Heart right ventricle (tissue), 16 donors: Measurements from ENCODE around the gene CNR2. TPM values are rescaled to one million over a fixed set of nuclear protein-coding genes. Genes with fewer than 3 reads are reported as not detected.
A peak's percentile ranks its signal among the peaks of the same experiment; 100 is the strongest.

Experiments used
- ATAC-seq, 8 donors: fragments of 200-7000 bp; cut with Tn5 transposase; one replicate each; pipeline ENCODE4 v1.9.1; 2020; ENCODE audit warnings: mild to moderate bottlenecking in 8 of 8, moderate library complexity in 8 of 8, moderate number of reproducible peaks in 1 of 8
- DNase-seq, 2 donors: peaks; one replicate each; pipeline ENCODE4 v3.0.0-alpha.2; 2020
- H3K27ac ChIP-seq, 10 donors: fragments of 200-600 bp; sonication (generic) in 2 of 10; one replicate each; pipeline versions ENCODE4 v1.5.0 to v1.8.0; 2020 to 2022; ENCODE audit warnings: mild to moderate bottlenecking in 3 of 10
- H3K27me3 ChIP-seq, 7 donors: fragments of 200-600 bp; one replicate each; pipeline ENCODE4 v1.8.0; 2021 to 2022; ENCODE audit warnings: mild to moderate bottlenecking in 2 of 7
- H3K36me3 ChIP-seq, 9 donors: fragments of 200-600 bp; sonication (generic) in 1 of 9; one replicate each; pipeline versions ENCODE4 v1.5.0 to v1.8.0; 2020 to 2022; ENCODE audit warnings: mild to moderate bottlenecking in 2 of 9
- H3K4me1 ChIP-seq, 9 donors: fragments of 200-600 bp; sonication (generic) in 1 of 9; one replicate each; pipeline versions ENCODE4 v1.5.0 to v1.8.0; 2020 to 2022; ENCODE audit warnings: mild to moderate bottlenecking in 4 of 9
- H3K4me3 ChIP-seq, 10 donors: fragments of 200-600 bp; sonication (generic) in 2 of 10; one replicate each; pipeline versions ENCODE4 v1.5.0 to v1.8.0; 2020 to 2022; ENCODE audit warnings: mild to moderate bottlenecking in 7 of 10, moderate library complexity in 2 of 10
- H3K9me3 ChIP-seq, 11 donors: fragments of 200-600 bp in 10 of 11; sonication (generic) in 2 of 11; one replicate each; pipeline versions ENCODE4 v1.5.0 to v1.8.0; 2013 to 2022; ENCODE audit warnings: mild to moderate bottlenecking in 2 of 11, control low read depth in 1 of 11, moderate library complexity in 1 of 11
- WGBS, 2 donors: extraction: QIAGEN DNeasy Blood & Tissue Kit; methylation state at CpG; one replicate each; pipeline ENCODE4 v1.1.7; 2013; ENCODE audit warnings: inconsistent platforms in 1 of 2; 5-methylcytosine and 5-hydroxymethylcytosine counted together
- intact Hi-C, 10 donors: fragments of 100-400 bp; cut with DNase I; formaldehyde crosslinking; loops; one replicate each; pipeline versions ENCODE4 v1.11.1 to v1.14.2; 2022
- polyA plus RNA-seq, 2 donors: library from polyadenylated mRNA; stranded (reverse); fragments of 200-250 nt; gene quantifications; one replicate each; pipeline ENCODE4 v1.2.3, GENCODE V29; 2013
- total RNA-seq, 10 donors: library from RNA; stranded (reverse); fragmentation: NEBNext Ultra II Directional in 3 of 10; extraction: Animal tissue kit (Norgen Biotek cat#: 25700) in 3 of 10; gene quantifications; one replicate each; pipeline versions ENCODE4 v1.2.1 to v1.2.4, GENCODE V29; 2021 to 2023
- TF ChIP-seq, protein P1 (sequence below), 9 donors: fragments of 200-600 bp; sonication (generic) in 2 of 9; IDR thresholded peaks; one replicate each; pipeline versions ENCODE4 v1.5.0 to v1.8.0; 2021 to 2022; ENCODE audit warnings: antibody characterized with exemption in 9 of 9, mild to moderate bottlenecking in 5 of 9, moderate library complexity in 1 of 9
- donor health status: Arrhythmogenic right ventricular cardiomyopathy.
- donor health status: ischemic (EF 13 %, LVEDD 7.1; RV severe dilation, severe dysfunction).
- donor health status: healthy with polysubstance abuse.
- donor health status: DM: no; HTN: yes; CAD: no.
- donor health status: DM: no; HTN: no; CAD: no.
- donor health status: ischemic (EF 25% LVEDD 6.9; RV normal size, moderate dysfunction).
- donor health status: ischemic (EF 25% LVEDD 5.7; RV mildly dilated, moderate dysfunction).
- donor health status: healthy.
- donor health status: DM: yes; HTN: yes; CAD: no.
- donor health status: Ischemic cardiomyopathy.
- donor health status: ischemic (EF 35%, LVEDD 5.7; RV mildly dilated, moderate dysfunction).
- donor health status: nonischemic (EF 11% LVEDD 7.7; RV severe dilation, severe dysfunction).
- donor health status: DM: yes; HTN: yes; CAD: no.
- donor health status: PGD.
- donor health status: ischemic (EF 29% LVEDD 5.4; RV normal size, mild dysfunction).
- donor health status: nonischemic (EF 23%, LVEDD 6.1; RV moderate dilation, normal function).

Gene CNR2
- total and polyA plus RNA-seq, 12 donors = 0.01 to 0.19 TPM; not detected in 10

DNA sequence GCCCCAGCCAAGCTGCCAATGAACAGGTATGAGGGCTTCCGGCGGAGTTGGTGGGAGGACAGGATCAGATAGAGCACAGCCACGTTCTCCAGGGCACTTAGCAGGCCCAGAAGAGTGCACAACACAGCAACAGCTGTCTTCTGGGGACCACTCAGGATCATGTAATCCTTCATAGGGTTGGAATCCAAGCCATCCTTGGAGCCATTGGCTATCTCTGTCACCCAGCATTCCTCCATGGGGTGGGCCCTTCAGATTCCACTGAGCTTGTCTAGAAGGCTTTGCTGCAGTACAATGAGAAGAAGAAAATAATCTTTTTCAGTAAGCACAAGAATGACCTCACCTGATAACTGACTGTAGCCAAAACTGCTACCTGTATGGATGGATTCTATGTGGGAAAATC, 37.8 kb downstream of the CNR2 start:
- Histone ChIP-seq H3K36me3 (no peaks in the 10 kb centered on the region), H3K27ac (no peak overlapping the region), H3K4me3 (no peak overlapping the region), H3K9me3 (peaks cover 0 to 33% (median 18%) of the 10 kb centered on the region in 11 donors), H3K27me3 (no peaks in the 10 kb centered on the region), H3K4me1 (no peaks in the 10 kb centered on the region)
- no peak for ATAC-seq
- intact Hi-C loops = no loop called here
- WGBS, 2 donors = 72 to 78% methylated on average over 3 of the region's 3 CpGs
- no peak for DNase-seq
- TF ChIP-seq, protein P1, sequence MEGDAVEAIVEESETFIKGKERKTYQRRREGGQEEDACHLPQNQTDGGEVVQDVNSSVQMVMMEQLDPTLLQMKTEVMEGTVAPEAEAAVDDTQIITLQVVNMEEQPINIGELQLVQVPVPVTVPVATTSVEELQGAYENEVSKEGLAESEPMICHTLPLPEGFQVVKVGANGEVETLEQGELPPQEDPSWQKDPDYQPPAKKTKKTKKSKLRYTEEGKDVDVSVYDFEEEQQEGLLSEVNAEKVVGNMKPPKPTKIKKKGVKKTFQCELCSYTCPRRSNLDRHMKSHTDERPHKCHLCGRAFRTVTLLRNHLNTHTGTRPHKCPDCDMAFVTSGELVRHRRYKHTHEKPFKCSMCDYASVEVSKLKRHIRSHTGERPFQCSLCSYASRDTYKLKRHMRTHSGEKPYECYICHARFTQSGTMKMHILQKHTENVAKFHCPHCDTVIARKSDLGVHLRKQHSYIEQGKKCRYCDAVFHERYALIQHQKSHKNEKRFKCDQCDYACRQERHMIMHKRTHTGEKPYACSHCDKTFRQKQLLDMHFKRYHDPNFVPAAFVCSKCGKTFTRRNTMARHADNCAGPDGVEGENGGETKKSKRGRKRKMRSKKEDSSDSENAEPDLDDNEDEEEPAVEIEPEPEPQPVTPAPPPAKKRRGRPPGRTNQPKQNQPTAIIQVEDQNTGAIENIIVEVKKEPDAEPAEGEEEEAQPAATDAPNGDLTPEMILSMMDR (IDR thresholded peaks at IDR 0.05) = no peak

DNA sequence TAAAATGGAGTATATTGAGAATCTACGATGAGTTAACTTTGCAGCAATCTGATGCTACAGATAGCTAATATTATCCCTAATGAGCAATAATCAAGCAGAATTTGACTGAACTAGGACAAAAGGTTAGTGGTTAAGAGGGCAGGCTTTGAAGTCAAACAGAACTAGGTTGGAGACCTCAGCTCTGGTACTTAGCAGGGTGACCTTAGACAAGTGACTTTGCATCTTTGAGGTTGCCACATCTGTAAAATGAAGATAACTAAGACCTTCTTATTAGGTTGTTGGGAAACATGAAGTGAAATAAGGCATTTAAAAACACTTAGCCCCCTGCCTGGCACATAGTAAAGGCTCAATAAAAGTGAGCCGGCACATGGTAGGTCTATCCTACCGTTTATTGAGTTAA, 40.7 kb downstream of the CNR2 start:
- WGBS, 2 donors = 90 to 93% methylated on average over 3 of the region's 3 CpGs
- Histone ChIP-seq H3K9me3 (peaks cover 0 to 7% (median 0%) of the 10 kb centered on the region in 11 donors), H3K4me3 (no peak overlapping the region), H3K27ac (no peak overlapping the region), H3K4me1 (peaks cover 2 to 18% (median 5%) of the 10 kb centered on the region in 9 donors), H3K36me3 (no peaks in the 10 kb centered on the region), H3K27me3 (no peaks in the 10 kb centered on the region)
- TF ChIP-seq, protein P1 (IDR thresholded peaks at IDR 0.05) = no peak
- ATAC-seq (no peak), DNase-seq (no peak)
- intact Hi-C loops = no loop called here

DNA sequence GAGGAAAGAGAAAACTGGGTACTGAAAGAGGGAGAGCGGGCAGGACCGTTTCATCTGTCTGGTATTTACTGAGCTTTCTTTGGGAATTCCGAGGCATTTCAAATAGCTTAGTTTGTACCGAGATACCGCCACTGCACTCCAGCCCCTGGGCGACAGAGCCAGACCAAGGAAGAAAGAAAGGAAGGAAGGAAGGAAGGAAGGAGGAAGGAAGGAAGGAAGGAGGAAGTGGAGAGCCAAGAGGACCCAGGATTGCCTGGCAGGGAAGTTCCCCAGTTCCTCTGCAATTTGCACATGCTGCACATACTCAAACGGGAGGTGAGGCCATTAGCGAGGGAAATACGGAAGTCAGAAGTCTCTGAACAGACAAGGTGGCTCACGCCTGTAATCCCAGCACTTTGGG, 44.1 kb downstream of the CNR2 start:
- Histone ChIP-seq H3K27me3 (no peaks in the 10 kb centered on the region), H3K27ac (peak overlapping the region in 7 of 10 donors; percentile 71 to 86 (median 78)), H3K4me3 (peak overlapping the region in 9 of 10 donors; percentile 49 to 95 (median 87)), H3K9me3 (no peaks in the 10 kb centered on the region), H3K4me1 (peaks cover 5 to 45% (median 19%) of the 10 kb centered on the region in 9 donors), H3K36me3 (peaks cover 0 to 14% (median 0%) of the 10 kb centered on the region in 9 donors)
- DNase-seq = no peak
- WGBS, 2 donors = 48 to 50% methylated on average over 10 of the region's 10 CpGs
- no peak for ATAC-seq
- TF ChIP-seq, protein P1 (IDR thresholded peaks at IDR 0.05) = no peak
- intact Hi-C loops = loop anchor here (2.0 to 10.0 kb wide), 12 partner anchors 42 to 158 kb away; partner anchors contain the start of genes PITHD1 (in 4 of the 10), CNR2 (in 1 of the 10), GALE (in 1 of the 10) and HMGCL (in 1 of the 10)

DNA sequence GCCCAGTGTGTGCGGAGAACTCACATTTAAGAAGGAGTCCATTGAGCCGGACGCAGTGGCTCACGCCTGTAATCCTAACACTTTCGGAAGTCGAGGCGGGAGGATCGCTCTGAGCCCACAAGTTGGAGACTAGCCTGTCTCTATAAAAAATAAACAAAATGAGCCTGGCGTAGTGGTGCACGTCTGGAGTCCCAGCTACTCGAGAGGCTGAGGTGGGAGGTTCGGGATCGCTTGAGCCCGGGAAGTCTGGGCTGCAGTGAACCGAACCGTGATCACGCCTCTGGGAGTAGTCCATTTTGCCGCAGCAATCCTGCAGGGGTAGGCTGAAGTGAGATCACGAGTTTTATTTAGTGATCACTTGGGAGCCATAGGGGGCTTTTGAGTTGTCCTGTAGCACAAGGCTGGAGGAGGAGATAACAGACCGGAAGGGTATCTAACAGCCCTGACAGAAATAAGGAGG, 44.6 kb downstream of the CNR2 start:
- intact Hi-C loops = loop anchor here (1.0 to 10.0 kb wide), 13 partner anchors 41 to 159 kb away; partner anchors contain the start of genes PITHD1 (in 4 of the 10), CNR2 (in 1 of the 10), GALE (in 1 of the 10) and HMGCL (in 1 of the 10)
- 12 to 18% methylated on average over 20 of the region's 20 CpGs for WGBS, 2 donors
- TF ChIP-seq, protein P1 (IDR thresholded peaks at IDR 0.05) = peak in 5 of 9 donors; percentile 14 to 51 (median 29)
- peak; percentile 31 to 69 (median 56) for ATAC-seq
- H3K27ac ChIP-seq = peak overlapping the region in 9 of 10 donors; percentile 71 to 86 (median 78)
- no peaks in the 10 kb centered on the region for H3K27me3 ChIP-seq
- H3K36me3 ChIP-seq = peaks cover 0 to 19% (median 2%) of the 10 kb centered on the region in 9 donors
- peak; percentile 13 to 29 for DNase-seq
- no peaks in the 10 kb centered on the region for H3K9me3 ChIP-seq
- peaks cover 5 to 45% (median 19%) of the 10 kb centered on the region in 9 donors for H3K4me1 ChIP-seq
- peak overlapping the region; percentile 49 to 95 (median 85) for H3K4me3 ChIP-seq
